Spleen (tissue), 11 donors: ENCODE measurements around the gene KIAA0825. TPM values are rescaled to one million over a fixed set of nuclear protein-coding genes. Genes with fewer than 3 reads are reported as not detected.
A peak's percentile ranks its signal among the peaks of the same experiment; 100 is the strongest.

Experiments used
- DNase-seq: peaks from one replicate; pipeline ENCODE4 v3.0.0-alpha.2; 2020
- H3K27ac ChIP-seq, 8 donors: fragments of 200-600 bp; sonication (generic) in 7 of 8; 1 replicate in 4 of 8; 2 replicates in 4 of 8; pipeline versions ENCODE4 v1.5.0 to v1.8.0; 2016 to 2021; ENCODE audit warnings: inconsistent platforms in 4 of 8, mild to moderate bottlenecking in 4 of 8, moderate library complexity in 1 of 8
- H3K27me3 ChIP-seq, 7 donors: fragments of 200-600 bp; sonication (generic) in 6 of 7; replicated peaks in 1 of 7; 1 replicate in 4 of 7; 2 replicates in 3 of 7; pipeline versions ENCODE4 v1.5.0 to v1.8.0; 2016 to 2021; ENCODE audit warnings: inconsistent platforms in 3 of 7, mild to moderate bottlenecking in 1 of 7
- H3K36me3 ChIP-seq, 6 donors: fragments of 200-600 bp; sonication (generic) in 5 of 6; 1 replicate in 4 of 6; 2 replicates in 2 of 6; pipeline versions ENCODE4 v1.5.0 to v1.8.0; 2016 to 2021; ENCODE audit warnings: inconsistent platforms in 2 of 6
- H3K4me1 ChIP-seq, 6 donors: fragments of 200-600 bp; sonication (generic) in 5 of 6; 1 replicate in 3 of 6; 2 replicates in 3 of 6; pipeline versions ENCODE4 v1.5.0 to v1.8.0; 2016 to 2021; ENCODE audit warnings: inconsistent platforms in 3 of 6
- H3K4me3 ChIP-seq, 8 donors: fragments of 200-600 bp; sonication (generic) in 7 of 8; 1 replicate in 4 of 8; 2 replicates in 4 of 8; pipeline versions ENCODE4 v1.5.0 to v1.8.0; 2016 to 2021; ENCODE audit warnings: inconsistent platforms in 4 of 8, mild to moderate bottlenecking in 4 of 8, moderate library complexity in 2 of 8
- H3K9me3 ChIP-seq, 8 donors: fragments of 200-600 bp; sonication (generic) in 7 of 8; 1 replicate in 4 of 8; 2 replicates in 4 of 8; pipeline versions ENCODE4 v1.5.0 to v1.8.0; 2016 to 2021; ENCODE audit warnings: inconsistent platforms in 4 of 8
- CTCF ChIP-seq, 11 experiments: fragments of 200-600 bp in 7 of 11; fragments of 450-650 bp in 4 of 11; sonication (generic) in 4 of 11; IDR thresholded peaks in 8 of 11; conservative IDR thresholded peaks in 3 of 11; 1 replicate in 7 of 11; 2 replicates in 4 of 11; pipeline versions ENCODE4 v1.4.0 to v1.8.0; 2016 to 2021; ENCODE audit warnings: antibody characterized with exemption in 11 of 11, inconsistent platforms in 4 of 11, mild to moderate bottlenecking in 1 of 11
- POLR2A ChIP-seq, 3 donors: fragments of 450-650 bp; IDR thresholded peaks; one replicate each; pipeline ENCODE4 v1.5.1; 2017; ENCODE audit warnings: antibody characterized with exemption in 3 of 3, mild to moderate bottlenecking in 1 of 3
- POLR2AphosphoS5 ChIP-seq, 3 donors: sonication (generic); formaldehyde crosslinking; IDR thresholded peaks; one replicate each; pipeline ENCODE4 v1.5.1; 2017; ENCODE audit warnings: antibody characterized with exemption in 3 of 3
- WGBS, 5 donors: extraction: QIAGEN DNeasy Blood & Tissue Kit in 3 of 5; methylation state at CpG; one replicate each; pipeline versions ENCODE4 v1.1.5 to v1.1.7; 2013 to 2018; 5-methylcytosine and 5-hydroxymethylcytosine counted together
- intact Hi-C: fragments of 100-400 bp; cut with DNase I; formaldehyde crosslinking; loops from one replicate; pipeline ENCODE4 v1.15.0; 2023; ENCODE audit warnings: low total_unique reads
- polyA plus RNA-seq, 3 donors: library from polyadenylated mRNA; stranded (reverse); fragments of 200-250 nt; gene quantifications; one replicate each; pipeline ENCODE4 v1.2.1, GENCODE V29; 2013
- total RNA-seq, 7 donors: library from RNA; depleted of rRNA in 3 of 7; stranded (reverse); fragments of >200 nt in 3 of 7; fragmentation: NEBNext Ultra II Directional in 4 of 7; extraction: Animal tissue kit (Norgen Biotek cat#: 25700) in 4 of 7; gene quantifications; one replicate each; pipeline versions ENCODE4 v1.1.0 to v1.2.1, GENCODE V29; 2016 to 2021
- donor health status: healthy with polysubstance abuse.
- donor health status: DM: no; HTN: no; CAD: no; lungs with moderate emphysema.
- donor health status: DM: no; HTN: no; CAD: no.
- donor health status: Bipolar disorder and iron deficiency.
- donor health status: healthy.
- donor health status: DM: no; HTN: no; CAD: no.
- donor health status: DM: yes; HTN: yes; CAD: no.

Gene KIAA0825
- total and polyA plus RNA-seq, 10 donors, result 0.20 to 13.5 (median 6.0) TPM

GRCh38 chr5:94385767-94386166 is 232.6 kb downstream of the KIAA0825 start:
- TF ChIP-seq POLR2AphosphoS5 (IDR thresholded peaks at IDR 0.05) (no peak), CTCF (IDR thresholded peaks at IDR 0.05 in 8 of 11, conservative IDR thresholded peaks at IDR 0.05 in 3 of 11) (no peak), POLR2A (IDR thresholded peaks at IDR 0.05) (no peak)
- no peak overlapping the region for H3K4me3 ChIP-seq
- no peaks in the 10 kb centered on the region for H3K9me3 ChIP-seq
- no peaks in the 10 kb centered on the region for H3K36me3 ChIP-seq
- no peak for DNase-seq
- no peaks in the 10 kb centered on the region for H3K27me3 ChIP-seq
- no peaks in the 10 kb centered on the region for H3K4me1 ChIP-seq
- 65 to 78% (median 71%) methylated on average over 1 of the region's 1 CpG for WGBS, 5 donors
- intact Hi-C loops, result no loop called here
- no peak overlapping the region for H3K27ac ChIP-seq

- WGBS, 5 donors, result 90 to 100% (median 97%) methylated on average over 1 of the region's 1 CpG
These were observed 240.3 kb downstream of the KIAA0825 start for GRCh38 chr5:94378062-94378461.

GRCh38 chr5:94376672-94377345 is 241.6 kb downstream of the KIAA0825 start:
- Histone ChIP-seq H3K4me1 (no peaks in the 10 kb centered on the region), H3K4me3 (no peak overlapping the region), H3K27me3 (no peaks in the 10 kb centered on the region), H3K9me3 (no peaks in the 10 kb centered on the region), H3K27ac (peak overlapping the region in 1 of 8 donors; percentile 29), H3K36me3 (no peaks in the 10 kb centered on the region)
- TF ChIP-seq POLR2A (IDR thresholded peaks at IDR 0.05) (no peak), POLR2AphosphoS5 (IDR thresholded peaks at IDR 0.05) (no peak), CTCF (IDR thresholded peaks at IDR 0.05 in 8 of 11, conservative IDR thresholded peaks at IDR 0.05 in 3 of 11) (no peak)
- 65 to 85% (median 69%) methylated on average over 4 of the region's 4 CpGs for WGBS, 5 donors
- peak; percentile 77 for DNase-seq
- intact Hi-C loops, result no loop called here

More at GRCh38 chr5:94378062-94378461, 240.3 kb downstream of the KIAA0825 start:
- Histone ChIP-seq H3K36me3 (no peaks in the 10 kb centered on the region), H3K4me3 (no peak overlapping the region), H3K27ac (no peak overlapping the region), H3K27me3 (no peaks in the 10 kb centered on the region), H3K9me3 (no peaks in the 10 kb centered on the region), H3K4me1 (no peaks in the 10 kb centered on the region)
- intact Hi-C loops, result no loop called here
- TF ChIP-seq POLR2AphosphoS5 (IDR thresholded peaks at IDR 0.05), result no peak
- no peak for TF ChIP-seq POLR2A (IDR thresholded peaks at IDR 0.05)
- no peak for TF ChIP-seq CTCF (IDR thresholded peaks at IDR 0.05 in 8 of 11, conservative IDR thresholded peaks at IDR 0.05 in 3 of 11)
- DNase-seq, result no peak

- H3K4me3 ChIP-seq, result no peak overlapping the region
- H3K4me1 ChIP-seq, result no peaks in the 10 kb centered on the region
- no peaks in the 10 kb centered on the region for H3K36me3 ChIP-seq
- intact Hi-C loops, result no loop called here
- H3K27me3 ChIP-seq, result no peaks in the 10 kb centered on the region
- DNase-seq, result no peak
- no peak for TF ChIP-seq CTCF (IDR thresholded peaks at IDR 0.05 in 8 of 11, conservative IDR thresholded peaks at IDR 0.05 in 3 of 11)
- TF ChIP-seq POLR2A (IDR thresholded peaks at IDR 0.05), result no peak
- TF ChIP-seq POLR2AphosphoS5 (IDR thresholded peaks at IDR 0.05), result no peak
- WGBS, 5 donors, result 57 to 78% (median 64%) methylated on average over 2 of the region's 2 CpGs
- no peak overlapping the region for H3K27ac ChIP-seq
- no peaks in the 10 kb centered on the region for H3K9me3 ChIP-seq
These were observed 242.6 kb downstream of the KIAA0825 start for GRCh38 chr5:94375801-94376200.
